Calu3 (cell line): ENCODE results near the gene SLC38A9. TPM values are rescaled to one million over a fixed set of nuclear protein-coding genes. Genes with fewer than 3 reads are reported as not detected.

Experiments
- BruUV-seq: library from RNA; stranded (reverse); fragments of 400-500 nt; replicated peaks from 2 replicates; lab custom pipeline; 2021; lab: Mats Ljungman, UMichigan
- CTCF ChIA-PET: fragments of 300-600 bp; sonication (Branson Sonifier 250); formaldehyde crosslinking; loops from one replicate; lab custom pipeline; 2022; ENCODE audit warnings: antibody characterized with exemption; lab: Charles Lee
- DNase-seq: peaks from one replicate; pipeline ENCODE4 v3.0.0; 2022
- H3K27ac Mint-ChIP-seq: one replicate; pipeline ENCODE4 v1.8.0; 2022; ENCODE audit warnings: mixed read lengths; ENCODE audit not compliant: unreplicated experiment
- H3K27me3 Mint-ChIP-seq: one replicate; pipeline ENCODE4 v1.8.0; 2022; ENCODE audit warnings: mixed read lengths; ENCODE audit not compliant: unreplicated experiment
- H3K36me3 Mint-ChIP-seq: one replicate; pipeline ENCODE4 v1.8.0; 2022; ENCODE audit warnings: mild to moderate bottlenecking, moderate library complexity, mixed read lengths; ENCODE audit not compliant: insufficient read depth, unreplicated experiment
- H3K4me1 Mint-ChIP-seq: one replicate; pipeline ENCODE4 v1.8.0; 2022; ENCODE audit warnings: mild to moderate bottlenecking, low read depth, mixed read lengths; ENCODE audit not compliant: unreplicated experiment
- H3K4me3 Mint-ChIP-seq: one replicate; pipeline ENCODE4 v1.8.0; 2022; ENCODE audit warnings: mild to moderate bottlenecking, low read depth, moderate library complexity, mixed read lengths; ENCODE audit not compliant: unreplicated experiment
- H3K9me3 Mint-ChIP-seq: one replicate; pipeline ENCODE4 v1.8.0; 2022; ENCODE audit warnings: low read depth, mixed read lengths; ENCODE audit not compliant: unreplicated experiment
- CTCF ChIP-seq: fragments of 200-600 bp; IDR thresholded peaks from one replicate; pipeline ENCODE4 v1.8.0; 2022; ENCODE audit warnings: antibody characterized with exemption; ENCODE audit not compliant: unreplicated experiment
- intact Hi-C: fragments of 100-400 bp; cut with micrococcal nuclease; formaldehyde crosslinking; loops from one replicate; pipeline ENCODE4 v1.10.0; 2022; ENCODE audit not compliant: unreplicated experiment
- total RNA-seq: library from RNA; stranded (reverse); gene quantifications from 2 replicates; pipeline ENCODE4 v1.2.3, GENCODE V29; 2022

SLC38A9 gene
- total RNA-seq, 1 experiment from 2014 or later = 30.5 TPM

DNA sequence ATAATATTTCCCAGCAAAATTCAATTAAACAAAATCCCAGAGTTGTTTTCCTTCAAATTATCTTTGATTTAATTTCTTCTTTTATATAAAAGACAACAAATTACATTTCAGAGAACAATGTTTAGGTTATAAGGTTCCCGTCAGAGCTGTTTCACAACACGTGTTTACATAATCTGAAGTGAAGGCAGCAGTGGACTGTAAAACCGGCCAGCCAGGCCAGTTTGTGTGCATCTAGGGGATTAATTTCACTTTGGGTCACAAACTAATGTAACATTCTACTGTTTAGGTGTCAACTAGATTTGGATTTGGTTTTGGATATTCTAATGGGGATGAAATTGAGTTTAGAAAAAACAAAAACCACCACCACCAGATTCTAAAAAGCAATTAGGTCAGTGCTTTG, 90.9 kb downstream of the SLC38A9 start:
- H3K27me3 Mint-ChIP-seq = no peaks in the 10 kb centered on the region
- intact Hi-C loops = no loop called here
- no peak overlapping the region for H3K27ac Mint-ChIP-seq
- H3K4me1 Mint-ChIP-seq = no peaks in the 10 kb centered on the region
- H3K36me3 Mint-ChIP-seq = no peaks in the 10 kb centered on the region
- DNase-seq = no peak
- H3K9me3 Mint-ChIP-seq = no peaks in the 10 kb centered on the region
- H3K4me3 Mint-ChIP-seq = no peak overlapping the region
- TF ChIP-seq CTCF = no peak
- CTCF ChIA-PET = no interaction called here
- BruUV-seq = no TSS peak

DNA sequence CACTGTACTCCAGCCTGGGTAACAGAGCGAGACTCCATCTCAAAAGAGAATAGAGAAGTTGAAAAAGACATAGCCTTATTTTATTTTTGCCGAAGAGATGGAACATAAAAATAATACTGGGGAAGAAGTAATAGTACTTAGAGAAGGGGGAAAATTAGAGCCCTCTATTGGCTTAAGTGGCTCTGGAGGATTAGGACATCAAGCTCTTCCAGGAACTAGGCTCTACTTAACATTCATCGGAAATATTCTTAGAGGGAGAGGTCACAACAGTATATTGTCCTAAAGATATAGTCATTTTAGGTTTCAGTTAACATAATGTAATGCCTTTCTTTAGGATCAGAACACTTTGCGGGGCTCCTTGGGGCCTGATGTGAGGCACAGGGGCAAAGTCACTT, 91.4 kb downstream of the SLC38A9 start:
- intact Hi-C loops = no loop called here
- no peak for TF ChIP-seq CTCF
- no peak overlapping the region for H3K27ac Mint-ChIP-seq

DNA sequence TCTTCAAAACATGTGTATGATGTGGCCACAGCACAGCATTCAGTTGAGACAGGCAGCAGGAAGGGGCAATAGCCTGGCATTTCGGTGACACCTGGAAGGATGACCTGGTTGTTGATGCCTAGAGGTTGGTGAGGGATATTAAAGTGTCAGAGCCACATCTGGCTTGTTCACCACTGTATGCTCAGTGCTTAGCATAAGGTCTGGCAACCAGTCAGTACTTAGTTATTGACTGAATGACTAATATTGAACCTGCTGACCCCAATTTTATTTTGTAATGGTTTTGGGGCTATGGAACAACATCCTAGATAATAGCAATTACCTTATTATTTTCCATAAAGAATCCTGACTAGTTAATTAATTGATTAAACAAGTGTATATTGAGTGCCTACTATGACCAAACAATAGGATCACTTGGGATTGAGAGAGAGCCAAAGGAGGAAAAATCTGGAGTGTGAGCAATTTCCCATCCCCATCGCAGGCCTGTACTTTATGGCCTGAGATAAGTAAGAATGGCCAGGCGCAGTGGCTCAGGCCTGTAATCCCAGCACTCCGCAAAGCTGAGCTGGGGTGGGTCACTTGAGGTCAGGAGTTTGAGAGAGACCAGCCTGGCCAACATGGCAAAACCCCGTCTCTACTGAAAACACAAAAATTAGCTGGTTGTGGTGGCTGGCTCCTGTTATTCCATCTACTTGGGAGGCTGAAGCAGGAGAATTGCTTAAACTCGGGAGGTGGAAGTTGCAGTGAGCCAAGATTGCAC, 91.9 kb downstream of the SLC38A9 start:
- intact Hi-C loops = no loop called here
- DNase-seq = no peak
- H3K27ac Mint-ChIP-seq = no peak overlapping the region
- H3K36me3 Mint-ChIP-seq = no peaks in the 10 kb centered on the region
- H3K4me3 Mint-ChIP-seq = no peak overlapping the region
- CTCF ChIA-PET = no interaction called here
- no peak for TF ChIP-seq CTCF
- no TSS peak for BruUV-seq
- H3K27me3 Mint-ChIP-seq = no peaks in the 10 kb centered on the region
- H3K9me3 Mint-ChIP-seq = no peaks in the 10 kb centered on the region
- H3K4me1 Mint-ChIP-seq = no peaks in the 10 kb centered on the region

More for the DNA sequence above, 91.4 kb downstream of the SLC38A9 start:
- Mint-ChIP-seq H3K4me1 (no peaks in the 10 kb centered on the region), H3K4me3 (no peak overlapping the region), H3K9me3 (no peaks in the 10 kb centered on the region), H3K36me3 (no peaks in the 10 kb centered on the region), H3K27me3 (no peaks in the 10 kb centered on the region)
- CTCF ChIA-PET = no interaction called here
- no TSS peak for BruUV-seq
- DNase-seq = no peak

- intact Hi-C loops = no loop called here
- Mint-ChIP-seq H3K9me3 (no peaks in the 10 kb centered on the region), H3K4me1 (no peaks in the 10 kb centered on the region), H3K36me3 (no peaks in the 10 kb centered on the region), H3K27ac (no peak overlapping the region), H3K27me3 (no peaks in the 10 kb centered on the region), H3K4me3 (no peak overlapping the region)
- BruUV-seq = no TSS peak
- CTCF ChIA-PET = interaction anchor here (0.7 kb wide), 1 partner anchor 60 kb away, joined by 3 read pairs; no protein-coding TSS in a partner anchor
- no peak for DNase-seq
- TF ChIP-seq CTCF = no peak
Observed at GRCh38 chr5:55618318-55618717, 93.8 kb downstream of the SLC38A9 start.
